WTC11 (cell line): ENCODE measurements around the gene AMN. TPM values are rescaled to one million over a fixed set of nuclear protein-coding genes. Genes with fewer than 3 reads are reported as not detected.

ENCODE experiments used
- ATAC-seq: fragments of 200-7000 bp; cut with Tn5 transposase; 2 replicates; pipeline ENCODE4 v1.10.0; 2021; ENCODE audit warnings: mild to moderate bottlenecking, moderate library complexity
- CTCF ChIA-PET: fragments of 300-600 bp; sonication (Branson Sonifier 250); formaldehyde crosslinking; loops from one replicate; lab custom pipeline; 2021; ENCODE audit warnings: antibody characterized with exemption; lab: Charles Lee
- POLR2A ChIA-PET: fragments of 350-600 bp; sonication (Branson Sonifier 250); formaldehyde crosslinking; loops from one replicate; lab custom pipeline; 2021; ENCODE audit warnings: antibody characterized with exemption; lab: Charles Lee
- DNase-seq: peaks from one replicate; pipeline ENCODE4 v3.0.0; 2021; ENCODE audit warnings: low spot score
- H3K27ac Mint-ChIP-seq: 2 replicates; pipeline ENCODE4 v1.8.0; 2021; ENCODE audit warnings: mixed read lengths
- H3K27me3 Mint-ChIP-seq: 2 replicates; pipeline ENCODE4 v1.8.0; 2021; ENCODE audit warnings: low read depth, mild to moderate bottlenecking, moderate library complexity, mixed read lengths
- H3K36me3 Mint-ChIP-seq: 2 replicates; pipeline ENCODE4 v1.8.0; 2021; ENCODE audit warnings: mixed read lengths
- H3K4me1 Mint-ChIP-seq: 2 replicates; pipeline ENCODE4 v1.8.0; 2022; ENCODE audit warnings: mixed read lengths
- H3K4me3 Mint-ChIP-seq: 2 replicates; pipeline ENCODE4 v1.8.0; 2021; ENCODE audit warnings: mild to moderate bottlenecking, moderate library complexity, mixed read lengths
- H3K9me3 Mint-ChIP-seq: 2 replicates; pipeline ENCODE4 v1.8.0; 2021; ENCODE audit warnings: mixed read lengths
- AR ChIP-seq: fragments of 250-450 bp; sonication (Bioruptor Pico); IDR thresholded peaks from 2 replicates; pipeline ENCODE4 v1.9.0; 2021; ENCODE audit warnings: mild to moderate bottlenecking
- ATF2 ChIP-seq: sonication (generic); formaldehyde crosslinking; IDR thresholded peaks from 2 replicates; pipeline ENCODE4 v1.8.1; 2022; ENCODE audit warnings: low read depth, missing genetic modification reagents, borderline replicate concordance
- ATF3 ChIP-seq: sonication (generic); formaldehyde crosslinking; conservative IDR thresholded peaks from 2 replicates; pipeline ENCODE4 v1.8.1; 2022; ENCODE audit warnings: mild to moderate bottlenecking, missing genetic modification reagents
- ATF6 ChIP-seq: sonication (generic); formaldehyde crosslinking; IDR thresholded peaks from 2 replicates; pipeline ENCODE4 v1.8.1; 2023; ENCODE audit warnings: mild to moderate bottlenecking, missing genetic modification reagents
- ESRRA ChIP-seq: sonication (generic); formaldehyde crosslinking; IDR thresholded peaks from 2 replicates; pipeline ENCODE4 v1.8.1; 2022; ENCODE audit warnings: mild to moderate bottlenecking, missing genetic modification reagents, borderline replicate concordance
- FOXP4 ChIP-seq: sonication (generic); formaldehyde crosslinking; IDR thresholded peaks from 2 replicates; pipeline ENCODE4 v1.8.0; 2022; ENCODE audit warnings: mild to moderate bottlenecking, missing genetic modification reagents
- IRF2 ChIP-seq: sonication (generic); formaldehyde crosslinking; IDR thresholded peaks from 2 replicates; pipeline ENCODE4 v1.8.0; 2022; ENCODE audit warnings: low read depth, missing genetic modification reagents, borderline replicate concordance
- JAZF1 ChIP-seq: fragments of 250-450 bp; sonication (Bioruptor Pico); IDR thresholded peaks from 2 replicates; pipeline ENCODE4 v1.9.0; 2021; ENCODE audit warnings: moderate library complexity, mild to moderate bottlenecking, inconsistent platforms
- KAT7 ChIP-seq: sonication (generic); formaldehyde crosslinking; IDR thresholded peaks from 2 replicates; pipeline ENCODE4 v1.8.1; 2023; ENCODE audit warnings: missing genetic modification reagents, mild to moderate bottlenecking, borderline replicate concordance
- MLX ChIP-seq: sonication (generic); formaldehyde crosslinking; IDR thresholded peaks from 2 replicates; pipeline ENCODE4 v1.8.1; 2023; ENCODE audit warnings: mild to moderate bottlenecking, missing genetic modification reagents, moderate library complexity
- SMAD4 ChIP-seq: sonication (generic); formaldehyde crosslinking; IDR thresholded peaks from 2 replicates; pipeline ENCODE4 v1.8.0; 2022; ENCODE audit warnings: mild to moderate bottlenecking, missing genetic modification reagents
- SOX15 ChIP-seq: fragments of 250-450 bp; sonication (Bioruptor Pico); IDR thresholded peaks from 2 replicates; pipeline ENCODE4 v1.9.0; 2021; ENCODE audit warnings: mild to moderate bottlenecking
- TCF7 ChIP-seq: sonication (generic); formaldehyde crosslinking; IDR thresholded peaks from 2 replicates; pipeline ENCODE4 v1.8.0; 2022; ENCODE audit warnings: mild to moderate bottlenecking, low read depth, missing genetic modification reagents, moderate library complexity
- ZNF263 ChIP-seq: sonication (generic); formaldehyde crosslinking; IDR thresholded peaks from 2 replicates; pipeline ENCODE4 v1.8.1; 2022; ENCODE audit warnings: low read depth, mild to moderate bottlenecking, moderate library complexity, missing genetic modification reagents
- ZNF281 ChIP-seq: sonication (generic); formaldehyde crosslinking; IDR thresholded peaks from 2 replicates; pipeline ENCODE4 v1.8.0; 2023; ENCODE audit warnings: mild to moderate bottlenecking, missing genetic modification reagents
- ZNF512 ChIP-seq: sonication (generic); formaldehyde crosslinking; IDR thresholded peaks from 2 replicates; pipeline ENCODE4 v1.8.1; 2022; ENCODE audit warnings: missing genetic modification reagents, borderline replicate concordance
- total RNA-seq: library from RNA; stranded (reverse); gene quantifications from 3 replicates; pipeline ENCODE4 v1.2.3, GENCODE V29; 2021

The AMN gene
- total RNA-seq, 1 experiment from 2014 or later, result 2.8 TPM

GRCh38 chr14:102951799-102952198, 29.3 kb downstream of the AMN start:
- H3K36me3 Mint-ChIP-seq, result peaks cover 51% of the 10 kb centered on the region
- H3K9me3 Mint-ChIP-seq, result no peaks in the 10 kb centered on the region
- no peak overlapping the region; the same call in 1 of the 2 replicates for H3K27ac Mint-ChIP-seq
- ChIA-PET CTCF (no interaction called here), POLR2A (no interaction called here)
- H3K4me3 Mint-ChIP-seq, result no peak overlapping the region
- H3K27me3 Mint-ChIP-seq, result no peaks in the 10 kb centered on the region; the same call in 1 of the 2 replicates
- no peak for TF ChIP-seq SMAD4 (CRISPR knock-in tag)
- no peak for DNase-seq
- ATAC-seq, result no peak
- H3K4me1 Mint-ChIP-seq, result no peaks in the 10 kb centered on the region

- Mint-ChIP-seq H3K36me3 (peaks cover 48% of the 10 kb centered on the region), H3K27ac (no peak overlapping the region), H3K9me3 (no peaks in the 10 kb centered on the region), H3K4me1 (no peaks in the 10 kb centered on the region), H3K27me3 (no peaks in the 10 kb centered on the region; the same call in 1 of the 2 replicates), H3K4me3 (no peak overlapping the region)
- no peak for ATAC-seq
- TF ChIP-seq ESRRA (CRISPR knock-in tag), result no peak
- no peak for TF ChIP-seq FOXP4 (CRISPR knock-in tag)
- no peak for TF ChIP-seq MLX (CRISPR knock-in tag)
- POLR2A ChIA-PET, result no interaction called here
- no peak for DNase-seq
- CTCF ChIA-PET, result interaction anchor here (1.2 kb wide), 1 partner anchor 258 kb away, joined by 3 read pairs; no protein-coding TSS in a partner anchor
Measured at GRCh38 chr14:102952276-102952675, 29.8 kb downstream of the AMN start.

- H3K4me1 Mint-ChIP-seq, result no peaks in the 10 kb centered on the region
- H3K9me3 Mint-ChIP-seq, result no peaks in the 10 kb centered on the region
- POLR2A ChIA-PET, result no interaction called here
- CTCF ChIA-PET, result interaction anchor here (1.2 kb wide), 1 partner anchor 259 kb away, joined by 3 read pairs; no protein-coding TSS in a partner anchor
- no peak for DNase-seq
- ATAC-seq, result no peak
- no peaks in the 10 kb centered on the region; the same call in 1 of the 2 replicates for H3K27me3 Mint-ChIP-seq
- no peak overlapping the region for H3K27ac Mint-ChIP-seq
- H3K36me3 Mint-ChIP-seq, result peaks cover 57% of the 10 kb centered on the region
- no peak overlapping the region for H3K4me3 Mint-ChIP-seq
- TF ChIP-seq ZNF512 (CRISPR knock-in tag) (no peak), ATF2 (CRISPR knock-in tag) (no peak), IRF2 (CRISPR knock-in tag) (no peak), ATF3 (CRISPR knock-in tag) (no peak), AR (CRISPR knock-in tag) (no peak), ZNF263 (CRISPR knock-in tag) (no peak), ZNF281 (CRISPR knock-in tag) (no peak), JAZF1 (no peak), KAT7 (CRISPR knock-in tag) (no peak), TCF7 (CRISPR knock-in tag) (no peak), SOX15 (CRISPR knock-in tag) (no peak), ATF6 (CRISPR knock-in tag) (no peak)
Measured at GRCh38 chr14:102953100-102953499, 30.6 kb downstream of the AMN start.
